Body of pancreas (tissue), 4 donors: ENCODE data around the gene MAB21L2. TPM values are rescaled to one million over a fixed set of nuclear protein-coding genes. Genes with fewer than 3 reads are reported as not detected.

Experiments
- ATAC-seq: fragments of 150-250 bp; one replicate; pipeline ENCODE4 v1.9.1; 2016
- DNase-seq, 4 donors: peaks; one replicate each; pipeline ENCODE4 v3.0.0-alpha.2; 2019
- H3K27ac ChIP-seq, 4 donors: fragments of 200-600 bp; sonication (generic); 1 replicate in 3 of 4; 2 replicates in 1 of 4; pipeline versions ENCODE4 v1.5.1 to v1.6.1; 2016 to 2019; ENCODE audit warnings: mild to moderate bottlenecking in 1 of 4, mixed read lengths in 1 of 4, moderate library complexity in 1 of 4
- H3K27me3 ChIP-seq, 2 donors: fragments of 200-600 bp; sonication (generic); one replicate each; pipeline ENCODE4 v1.6.0; 2016; ENCODE audit warnings: mild to moderate bottlenecking in 1 of 2
- H3K36me3 ChIP-seq, 2 donors: fragments of 200-600 bp; sonication (generic); replicated peaks in 1 of 2; 2 replicates each; pipeline ENCODE4 v1.5.1; 2016; ENCODE audit warnings: low read depth in 2 of 2; ENCODE audit not compliant: insufficient read depth in 1 of 2
- H3K4me1 ChIP-seq: fragments of 200-600 bp; sonication (generic); one replicate; pipeline ENCODE4 v1.6.0; 2016
- H3K4me3 ChIP-seq, 2 donors: fragments of 200-600 bp; sonication (generic); 1 replicate in 1 of 2; 2 replicates in 1 of 2; pipeline ENCODE4 v1.5.1; 2016 to 2019
- H3K9me3 ChIP-seq, 3 donors: fragments of 200-600 bp; sonication (generic); 1 replicate in 2 of 3; 2 replicates in 1 of 3; pipeline ENCODE4 v1.5.1; 2016
- POLR2A ChIP-seq, 3 donors: fragments of 450-650 bp; IDR thresholded peaks; one replicate each; pipeline ENCODE4 v1.6.1; 2016; ENCODE audit warnings: antibody characterized with exemption in 3 of 3, mild to moderate bottlenecking in 2 of 3
- WGBS, 2 donors: methylation state at CpG; one replicate each; pipeline ENCODE4 v1.1.5; 2017; 5-methylcytosine and 5-hydroxymethylcytosine counted together
- intact Hi-C: fragments of 100-400 bp; cut with DNase I; formaldehyde crosslinking; loops from one replicate; pipeline ENCODE4 v1.15.1; 2023
- total RNA-seq, 2 donors: library from RNA; depleted of rRNA; stranded (reverse); fragments of >200 nt; gene quantifications; one replicate each; pipeline ENCODE4 v1.1.0, GENCODE V29; 2016
- TF ChIP-seq, protein P1 (sequence below), 7 experiments: fragments of 450-650 bp in 4 of 7; fragments of 200-600 bp in 3 of 7; sonication (generic) in 3 of 7; IDR thresholded peaks; one replicate each; pipeline ENCODE4 v1.5.1; 2016 to 2019; ENCODE audit warnings: antibody characterized with exemption in 7 of 7

Gene MAB21L2
- total RNA-seq, 2 donors from 2014 or later, result 0.33 TPM; not detected in 1

DNA sequence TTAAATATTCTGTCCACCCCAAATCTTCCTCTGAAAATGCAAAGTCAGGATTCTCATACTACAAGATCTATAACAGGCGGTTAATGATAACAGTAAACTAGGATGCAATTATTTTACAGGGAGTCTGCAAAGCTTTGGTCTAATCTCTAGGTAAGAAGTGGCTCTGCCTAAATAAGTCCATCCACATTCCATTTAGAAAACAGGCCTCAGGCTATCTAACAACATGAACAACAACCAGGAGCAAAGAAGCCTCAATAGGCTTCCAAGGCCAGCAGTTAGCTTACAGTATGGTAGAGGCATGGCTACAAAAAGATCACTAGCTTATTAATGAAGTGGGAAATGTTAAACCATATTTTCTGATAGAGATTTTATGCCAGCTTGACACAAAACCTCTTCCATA lies 6.4 kb downstream of the MAB21L2 start:
- 92 to 97% methylated on average over 1 of the region's 1 CpG for WGBS, 2 donors
- H3K9me3 ChIP-seq, result no peaks in the 10 kb centered on the region
- ATAC-seq (no peak), DNase-seq (no peak)
- H3K4me1 ChIP-seq, result no peaks in the 10 kb centered on the region
- TF ChIP-seq, protein P1, sequence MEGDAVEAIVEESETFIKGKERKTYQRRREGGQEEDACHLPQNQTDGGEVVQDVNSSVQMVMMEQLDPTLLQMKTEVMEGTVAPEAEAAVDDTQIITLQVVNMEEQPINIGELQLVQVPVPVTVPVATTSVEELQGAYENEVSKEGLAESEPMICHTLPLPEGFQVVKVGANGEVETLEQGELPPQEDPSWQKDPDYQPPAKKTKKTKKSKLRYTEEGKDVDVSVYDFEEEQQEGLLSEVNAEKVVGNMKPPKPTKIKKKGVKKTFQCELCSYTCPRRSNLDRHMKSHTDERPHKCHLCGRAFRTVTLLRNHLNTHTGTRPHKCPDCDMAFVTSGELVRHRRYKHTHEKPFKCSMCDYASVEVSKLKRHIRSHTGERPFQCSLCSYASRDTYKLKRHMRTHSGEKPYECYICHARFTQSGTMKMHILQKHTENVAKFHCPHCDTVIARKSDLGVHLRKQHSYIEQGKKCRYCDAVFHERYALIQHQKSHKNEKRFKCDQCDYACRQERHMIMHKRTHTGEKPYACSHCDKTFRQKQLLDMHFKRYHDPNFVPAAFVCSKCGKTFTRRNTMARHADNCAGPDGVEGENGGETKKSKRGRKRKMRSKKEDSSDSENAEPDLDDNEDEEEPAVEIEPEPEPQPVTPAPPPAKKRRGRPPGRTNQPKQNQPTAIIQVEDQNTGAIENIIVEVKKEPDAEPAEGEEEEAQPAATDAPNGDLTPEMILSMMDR (IDR thresholded peaks at IDR 0.05), result no peak
- TF ChIP-seq POLR2A (IDR thresholded peaks at IDR 0.05), result no peak
- H3K27ac ChIP-seq, result no peak overlapping the region
- H3K27me3 ChIP-seq, result no peaks in the 10 kb centered on the region
- intact Hi-C loops, result no loop called here
- no peaks in the 10 kb centered on the region for H3K36me3 ChIP-seq
- H3K4me3 ChIP-seq, result no peak overlapping the region

DNA sequence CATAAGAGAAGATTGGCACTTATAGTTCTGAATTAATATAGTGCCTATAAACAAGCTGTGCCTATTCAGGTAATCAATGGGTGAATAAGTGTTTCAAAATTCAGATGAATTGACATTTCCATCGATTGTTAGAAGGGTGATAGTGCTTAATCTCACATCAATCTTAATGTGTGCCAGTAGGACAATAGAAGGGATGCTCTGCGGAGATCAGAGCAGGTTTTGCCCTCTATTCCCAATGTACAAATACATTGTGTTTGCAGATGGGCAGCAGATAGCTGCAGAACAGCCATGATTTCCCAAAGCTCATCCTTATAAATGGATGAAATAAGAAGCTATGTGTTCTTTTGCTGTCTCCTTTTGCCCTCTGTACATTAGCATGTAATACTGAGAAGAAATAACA lies 7.2 kb downstream of the MAB21L2 start:
- no peaks in the 10 kb centered on the region for H3K36me3 ChIP-seq
- H3K27me3 ChIP-seq, result no peaks in the 10 kb centered on the region
- intact Hi-C loops, result no loop called here
- 72 to 75% methylated on average over 2 of the region's 2 CpGs for WGBS, 2 donors
- TF ChIP-seq POLR2A (IDR thresholded peaks at IDR 0.05), result no peak
- TF ChIP-seq, protein P1 (IDR thresholded peaks at IDR 0.05), result no peak
- no peak for DNase-seq
- H3K4me3 ChIP-seq, result no peak overlapping the region
- no peak overlapping the region for H3K27ac ChIP-seq
- H3K9me3 ChIP-seq, result no peaks in the 10 kb centered on the region
- H3K4me1 ChIP-seq, result no peaks in the 10 kb centered on the region
- ATAC-seq, result no peak

DNA sequence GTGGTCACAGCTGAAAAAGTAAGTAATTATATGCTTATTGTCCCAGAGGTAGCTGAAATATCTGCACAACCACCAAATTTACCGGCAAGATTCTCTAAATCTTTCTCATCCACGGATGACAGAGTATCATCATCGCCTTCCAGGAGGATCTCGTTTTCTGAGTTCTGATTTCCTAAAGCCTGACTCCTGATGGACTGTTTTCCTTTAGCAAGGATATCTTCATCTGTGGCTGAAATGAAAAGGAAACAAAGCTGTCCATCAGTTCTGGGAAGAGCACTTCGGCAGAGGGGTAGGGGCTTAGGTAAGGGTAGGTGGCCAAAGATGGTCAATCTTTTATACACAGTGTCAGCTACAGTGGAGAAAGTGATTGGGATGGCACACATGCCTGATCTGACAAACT lies 8.7 kb downstream of the MAB21L2 start:
- intact Hi-C loops, result no loop called here
- DNase-seq (no peak), ATAC-seq (no peak)
- Histone ChIP-seq H3K4me1 (no peaks in the 10 kb centered on the region), H3K9me3 (no peaks in the 10 kb centered on the region), H3K4me3 (no peak overlapping the region), H3K36me3 (no peaks in the 10 kb centered on the region), H3K27me3 (no peaks in the 10 kb centered on the region), H3K27ac (no peak overlapping the region)
- WGBS, 2 donors, result 88 to 98% methylated on average over 5 of the region's 5 CpGs
- TF ChIP-seq POLR2A (IDR thresholded peaks at IDR 0.05), result no peak
- TF ChIP-seq, protein P1 (IDR thresholded peaks at IDR 0.05), result no peak

DNA sequence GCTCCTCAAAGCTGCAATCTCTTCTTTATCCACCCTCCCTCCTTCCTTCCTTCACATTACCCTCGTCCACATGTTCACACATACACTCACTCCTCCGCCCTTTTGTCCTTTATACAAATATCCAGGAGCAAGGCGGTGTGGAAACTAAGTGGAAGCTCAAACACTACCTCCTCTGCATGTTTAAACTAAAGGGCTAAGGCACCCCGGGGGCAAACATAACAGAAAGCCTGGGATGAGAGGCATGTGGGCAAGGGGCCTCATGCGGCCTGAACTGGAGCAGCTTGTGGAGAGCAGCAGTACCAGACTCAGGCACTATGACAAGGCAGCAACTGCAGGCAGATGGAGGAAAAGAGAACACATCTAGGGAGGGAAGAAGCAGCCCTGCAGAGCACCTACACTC lies 9.5 kb downstream of the MAB21L2 start:
- no peak for DNase-seq
- H3K4me3 ChIP-seq, result no peak overlapping the region
- TF ChIP-seq, protein P1 (IDR thresholded peaks at IDR 0.05), result no peak
- no peak for TF ChIP-seq POLR2A (IDR thresholded peaks at IDR 0.05)
- H3K36me3 ChIP-seq, result no peaks in the 10 kb centered on the region
- 79 to 81% methylated on average over 5 of the region's 5 CpGs for WGBS, 2 donors
- ATAC-seq, result no peak
- H3K27ac ChIP-seq, result no peak overlapping the region
- intact Hi-C loops, result no loop called here
- H3K27me3 ChIP-seq, result no peaks in the 10 kb centered on the region
- H3K9me3 ChIP-seq, result no peaks in the 10 kb centered on the region
- no peaks in the 10 kb centered on the region for H3K4me1 ChIP-seq

DNA sequence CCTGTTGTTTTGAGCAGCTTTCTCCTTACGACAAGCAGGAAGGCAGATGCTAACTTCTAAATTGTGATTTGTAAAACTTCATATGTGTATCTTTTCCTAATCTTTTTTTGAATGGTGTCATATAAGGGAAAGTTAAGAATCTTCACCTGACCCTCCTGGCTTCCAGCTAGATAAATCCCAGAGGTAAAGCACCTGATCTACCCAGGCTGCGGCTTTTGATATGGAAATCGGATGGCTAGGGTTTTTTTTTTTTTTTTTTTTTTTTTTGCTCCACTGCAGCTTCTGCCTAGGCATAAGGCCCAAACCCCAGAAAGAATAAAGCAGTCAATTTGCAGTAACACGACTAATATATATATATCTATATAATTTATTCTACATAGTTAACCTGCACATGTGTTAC lies 10.0 kb downstream of the MAB21L2 start:
- intact Hi-C loops, result no loop called here
- no peaks in the 10 kb centered on the region for H3K27me3 ChIP-seq
- DNase-seq (no peak), ATAC-seq (no peak)
- H3K9me3 ChIP-seq, result no peaks in the 10 kb centered on the region
- H3K36me3 ChIP-seq, result no peaks in the 10 kb centered on the region
- TF ChIP-seq, protein P1 (IDR thresholded peaks at IDR 0.05), result no peak
- no peak for TF ChIP-seq POLR2A (IDR thresholded peaks at IDR 0.05)
- H3K27ac ChIP-seq, result no peak overlapping the region
- no peak overlapping the region for H3K4me3 ChIP-seq
- no peaks in the 10 kb centered on the region for H3K4me1 ChIP-seq
- 88 to 91% methylated on average over 4 of the region's 4 CpGs for WGBS, 2 donors
